ENCODE measurements around the gene CLCF1. TPM values are rescaled to one million over a fixed set of nuclear protein-coding genes. Genes with fewer than 3 reads are reported as not detected.
"Not testable (repeated sequence)": the region's sequence is repeated elsewhere in the genome, so short reads cannot be mapped to it uniquely, and the experiment has no call there.

The CLCF1 gene
- total RNA-seq, 6 donors from 2014 or later: 3.7 to 29.5 (median 6.0) TPM

DNA sequence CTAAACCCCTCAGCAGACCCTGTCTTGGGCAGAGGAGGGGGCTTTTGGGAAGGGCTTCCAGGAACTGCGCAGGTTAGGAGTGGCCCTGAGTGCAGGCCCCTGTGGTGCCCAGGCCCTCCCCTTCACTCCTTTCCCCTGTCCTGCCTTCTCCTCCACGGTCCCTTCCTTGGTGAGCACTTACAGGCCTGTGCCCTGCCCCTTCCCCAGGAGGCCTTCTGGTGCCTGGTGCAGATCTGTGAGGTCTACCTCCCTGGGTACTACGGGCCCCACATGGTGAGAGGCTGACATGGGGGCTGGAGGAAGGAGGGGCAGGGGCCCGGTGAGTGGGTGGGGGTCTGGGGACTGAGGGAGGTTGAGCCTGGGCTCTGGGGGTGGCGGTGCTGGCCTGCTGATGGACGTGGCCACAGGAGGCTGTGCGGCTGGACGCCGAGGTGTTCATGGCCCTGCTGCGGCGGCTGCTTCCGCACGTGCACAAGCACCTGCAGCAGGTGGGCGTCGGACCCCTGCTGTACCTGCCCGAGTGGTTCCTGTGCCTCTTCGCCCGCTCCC, 33.1 kb upstream of the CLCF1 start:
- peaks cover 20 to 52% (median 37%) of the 10 kb centered on the region in 4 donors for H3K4me1 ChIP-seq
- WGBS, 2 donors: 71 to 85% methylated on average over 9 to 15 of the region's 18 CpGs

DNA sequence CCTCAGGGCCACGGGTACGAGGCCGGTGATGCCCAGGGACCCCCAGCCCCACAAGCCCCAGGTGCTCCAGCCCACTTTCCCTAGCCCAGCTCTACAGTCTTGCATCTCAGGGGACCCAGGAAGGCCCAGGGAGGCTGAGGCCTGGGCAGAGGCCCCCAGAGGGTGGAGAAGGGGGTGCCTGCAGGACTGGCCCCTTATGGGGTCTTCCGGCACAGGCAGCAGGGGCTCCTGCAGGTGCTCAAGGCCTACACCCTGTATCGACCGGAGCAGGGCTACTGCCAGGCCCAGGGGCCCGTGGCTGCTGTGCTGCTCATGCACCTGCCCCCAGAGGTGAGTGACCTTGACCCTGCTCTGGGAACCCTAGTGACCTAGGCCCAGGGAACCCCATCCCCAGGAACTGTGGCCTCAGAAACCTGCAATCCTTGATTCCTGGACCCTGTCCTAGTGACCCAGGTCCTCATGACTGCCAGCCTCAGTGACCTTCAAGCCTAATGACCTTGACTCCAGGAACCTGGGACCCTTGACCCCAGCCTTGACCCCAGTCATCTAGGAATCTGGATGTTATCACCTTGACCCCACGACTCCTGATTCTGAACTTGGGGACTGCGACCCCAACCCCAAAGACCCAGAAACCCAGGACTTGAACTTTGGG, 32.4 kb upstream of the CLCF1 start:
- no peaks in the 10 kb centered on the region for H3K9me3 ChIP-seq
- peak in 1 of 2 donors; percentile 69 for DNase-seq
- ATAC-seq (ENCODE audit: low FRiP score in 2 of 2): no peak
- TF ChIP-seq POLR2A (IDR thresholded peaks at IDR 0.05) (no peak), POLR2AphosphoS5 (IDR thresholded peaks at IDR 0.05) (no peak), EP300 (IDR thresholded peaks at IDR 0.05) (no peak)
- TF ChIP-seq, protein P1, sequence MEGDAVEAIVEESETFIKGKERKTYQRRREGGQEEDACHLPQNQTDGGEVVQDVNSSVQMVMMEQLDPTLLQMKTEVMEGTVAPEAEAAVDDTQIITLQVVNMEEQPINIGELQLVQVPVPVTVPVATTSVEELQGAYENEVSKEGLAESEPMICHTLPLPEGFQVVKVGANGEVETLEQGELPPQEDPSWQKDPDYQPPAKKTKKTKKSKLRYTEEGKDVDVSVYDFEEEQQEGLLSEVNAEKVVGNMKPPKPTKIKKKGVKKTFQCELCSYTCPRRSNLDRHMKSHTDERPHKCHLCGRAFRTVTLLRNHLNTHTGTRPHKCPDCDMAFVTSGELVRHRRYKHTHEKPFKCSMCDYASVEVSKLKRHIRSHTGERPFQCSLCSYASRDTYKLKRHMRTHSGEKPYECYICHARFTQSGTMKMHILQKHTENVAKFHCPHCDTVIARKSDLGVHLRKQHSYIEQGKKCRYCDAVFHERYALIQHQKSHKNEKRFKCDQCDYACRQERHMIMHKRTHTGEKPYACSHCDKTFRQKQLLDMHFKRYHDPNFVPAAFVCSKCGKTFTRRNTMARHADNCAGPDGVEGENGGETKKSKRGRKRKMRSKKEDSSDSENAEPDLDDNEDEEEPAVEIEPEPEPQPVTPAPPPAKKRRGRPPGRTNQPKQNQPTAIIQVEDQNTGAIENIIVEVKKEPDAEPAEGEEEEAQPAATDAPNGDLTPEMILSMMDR (IDR thresholded peaks at IDR 0.05): no peak
- peak overlapping the region in 1 of 4 donors; percentile 51 for H3K4me3 ChIP-seq
- H3K27ac ChIP-seq: peak overlapping the region in 1 of 4 donors; percentile 95
- WGBS, 2 donors: 67 to 84% methylated on average over 2 to 6 of the region's 9 CpGs
- no peaks in the 10 kb centered on the region for H3K27me3 ChIP-seq
- H3K36me3 ChIP-seq: no peaks in the 10 kb centered on the region
- H3K4me1 ChIP-seq: peaks cover 21 to 57% (median 41%) of the 10 kb centered on the region in 4 donors

More for the DNA sequence above, 33.1 kb upstream of the CLCF1 start:
- no peaks in the 10 kb centered on the region for H3K27me3 ChIP-seq
- H3K27ac ChIP-seq: peak overlapping the region in 1 of 4 donors; percentile 39
- ATAC-seq (ENCODE audit: low FRiP score in 2 of 2) (no peak), DNase-seq (peak in 1 of 2 donors; percentile 80)
- no peak for TF ChIP-seq POLR2A (IDR thresholded peaks at IDR 0.05)
- TF ChIP-seq, protein P1 (IDR thresholded peaks at IDR 0.05): no peak
- TF ChIP-seq POLR2AphosphoS5 (IDR thresholded peaks at IDR 0.05): no peak
- TF ChIP-seq EP300 (IDR thresholded peaks at IDR 0.05): no peak
- no peaks in the 10 kb centered on the region for H3K36me3 ChIP-seq
- no peak overlapping the region for H3K4me3 ChIP-seq
- no peaks in the 10 kb centered on the region for H3K9me3 ChIP-seq

DNA sequence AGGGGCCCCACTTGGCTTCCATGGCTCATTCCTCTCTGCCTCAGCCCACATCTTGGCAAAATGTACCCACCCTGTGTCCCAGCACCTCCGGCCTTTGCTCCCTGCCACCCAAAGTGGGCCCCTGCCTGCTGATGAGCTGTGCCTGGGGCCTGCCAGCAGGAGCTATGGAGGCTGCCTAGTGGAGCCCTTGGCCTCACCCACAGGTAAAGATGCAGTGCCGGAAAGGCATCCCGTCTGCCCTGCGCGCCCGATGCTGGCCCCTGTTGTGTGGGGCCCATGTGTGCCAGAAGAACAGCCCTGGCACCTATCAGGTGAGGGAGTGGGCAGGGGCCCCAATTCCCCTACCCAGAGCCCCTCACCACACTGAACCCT, 31.8 kb upstream of the CLCF1 start:
- H3K9me3 ChIP-seq: no peaks in the 10 kb centered on the region
- peaks cover 0 to 4% (median 0%) of the 10 kb centered on the region in 4 donors for H3K36me3 ChIP-seq
- TF ChIP-seq POLR2A (IDR thresholded peaks at IDR 0.05) (no peak), POLR2AphosphoS5 (IDR thresholded peaks at IDR 0.05) (no peak), EP300 (IDR thresholded peaks at IDR 0.05) (no peak)
- TF ChIP-seq, protein P1 (IDR thresholded peaks at IDR 0.05): no peak
- H3K4me3 ChIP-seq: peak overlapping the region in 3 of 4 donors; percentile 32 to 51 (median 47)
- H3K27me3 ChIP-seq: no peaks in the 10 kb centered on the region
- peak overlapping the region in 2 of 4 donors; percentile 79 to 95 for H3K27ac ChIP-seq
- DNase-seq: peak in 1 of 2 donors; percentile 73
- ATAC-seq (ENCODE audit: low FRiP score in 2 of 2): no peak
- peaks cover 27 to 59% (median 44%) of the 10 kb centered on the region in 4 donors for H3K4me1 ChIP-seq
- WGBS, 2 donors: 87% methylated on average over 6 of the region's 6 CpGs; no CpG with 5 or more reads in 1 of the 2 donors

DNA sequence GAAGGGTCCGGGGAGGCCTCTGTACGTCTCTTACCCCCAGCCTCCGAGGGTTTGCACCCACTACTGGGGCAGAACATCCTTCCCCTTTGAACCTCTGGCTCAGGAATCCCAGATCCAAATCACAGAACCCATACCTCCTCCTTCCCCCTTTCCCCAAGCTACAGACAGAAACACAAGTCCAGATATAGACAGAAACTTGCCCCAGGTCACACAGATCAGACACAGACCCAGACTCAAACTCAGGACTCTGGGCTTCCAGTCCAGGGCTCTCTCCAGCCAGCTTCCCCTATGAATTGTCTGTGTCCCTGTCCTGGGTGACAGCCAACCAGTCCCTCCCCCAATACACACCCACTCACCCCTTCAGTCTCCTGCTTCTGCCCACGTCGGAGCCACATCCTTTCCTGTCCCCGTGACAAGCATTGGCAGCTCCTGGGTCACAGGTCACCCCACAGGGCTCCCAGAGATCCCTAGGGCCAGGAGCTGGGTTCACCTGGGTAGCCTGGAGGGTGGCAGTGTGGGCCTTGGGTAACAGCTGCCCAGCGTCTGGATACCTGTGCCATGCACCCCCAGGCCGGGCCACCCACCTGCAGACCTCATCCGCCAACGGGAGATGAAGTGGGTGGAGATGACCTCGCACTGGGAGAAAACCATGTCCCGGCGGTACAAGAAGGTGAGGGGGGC, 31.3 kb upstream of the CLCF1 start:
- Histone ChIP-seq H3K4me1 (peaks cover 32 to 60% (median 43%) of the 10 kb centered on the region in 4 donors), H3K27ac (peak overlapping the region; percentile 61 to 96 (median 87)), H3K27me3 (no peaks in the 10 kb centered on the region), H3K4me3 (peak overlapping the region in 3 of 4 donors; percentile 32 to 51 (median 47)), H3K36me3 (peaks cover 0 to 10% (median 2%) of the 10 kb centered on the region in 4 donors), H3K9me3 (no peaks in the 10 kb centered on the region)
- no peak for ATAC-seq (ENCODE audit: low FRiP score in 2 of 2)
- TF ChIP-seq POLR2A (IDR thresholded peaks at IDR 0.05) (no peak), EP300 (IDR thresholded peaks at IDR 0.05) (peak in 1 of 4 donors; percentile 3), POLR2AphosphoS5 (IDR thresholded peaks at IDR 0.05) (peak in 1 of 2 donors; percentile 58)
- peak; percentile 66 to 72 for DNase-seq
- 58 to 61% methylated on average over 8 to 13 of the region's 13 CpGs for WGBS, 2 donors

DNA sequence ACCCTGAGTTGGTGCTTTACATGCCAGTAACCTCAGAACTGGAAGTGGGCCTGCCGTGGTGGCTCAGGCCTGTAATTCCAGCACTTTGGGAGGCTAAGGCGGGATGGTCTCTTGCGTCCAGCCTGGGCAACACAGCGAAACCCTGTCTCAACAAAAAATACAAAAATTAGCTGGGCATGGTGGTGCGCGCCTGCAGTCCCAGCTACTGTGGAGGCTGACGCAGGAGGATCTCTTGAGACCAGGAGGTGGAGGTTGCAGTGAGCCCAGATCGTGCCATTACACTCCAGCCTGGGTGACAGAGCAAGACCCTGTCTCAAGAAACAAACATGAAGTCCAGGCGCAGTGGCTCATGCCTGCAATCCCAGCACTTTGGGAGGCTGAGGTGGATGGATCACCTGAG, 29.7 kb upstream of the CLCF1 start:
- Histone ChIP-seq H3K36me3 (peaks cover 4 to 25% (median 18%) of the 10 kb centered on the region in 4 donors), H3K4me1 (peaks cover 34 to 64% (median 38%) of the 10 kb centered on the region in 4 donors), H3K4me3 (peak overlapping the region in 1 of 4 donors; percentile 51), H3K27ac (peak overlapping the region; percentile 61 to 96 (median 87))
- DNase-seq; H3K27me3 ChIP-seq; H3K9me3 ChIP-seq; ATAC-seq (ENCODE audit: low FRiP score in 2 of 2): not testable (repeated sequence)
- WGBS, 2 donors: 90% methylated on average over 8 to 9 of the region's 9 CpGs

Data from upper lobe of left lung (tissue), 6 donors.